HG03159 (cell line): Measurements from ENCODE around the gene SYT9.
A peak's percentile ranks its signal among the peaks of the same experiment; 100 is the strongest.

Experiments
- ATAC-seq: cut with Tn5 transposase; IDR thresholded peaks from one replicate; pipeline ENCODE4 v1.9.1; 2021; ENCODE audit warnings: mild to moderate bottlenecking, moderate library complexity; ENCODE audit not compliant: unreplicated experiment

Gene SYT9

DNA sequence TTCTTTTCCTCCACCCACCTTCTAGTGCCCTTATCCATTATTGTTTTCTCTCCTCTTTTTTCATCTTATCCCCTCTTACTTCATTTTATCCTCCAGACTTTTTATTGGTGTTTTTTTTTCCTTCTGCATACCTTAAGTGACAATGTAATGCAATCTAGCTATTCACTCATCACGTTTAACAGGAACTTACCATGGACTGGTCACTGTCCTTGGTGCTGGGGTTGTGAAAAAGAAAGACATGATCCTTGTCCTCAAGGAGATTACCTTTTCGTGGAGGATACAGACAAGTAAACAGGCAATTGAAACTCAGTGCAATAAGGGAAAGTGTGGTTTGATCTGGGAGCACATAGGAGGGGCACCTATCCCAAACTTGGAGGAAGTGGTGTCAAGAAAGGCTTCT, 20.7 kb downstream of the SYT9 start:
- no peak for ATAC-seq

DNA sequence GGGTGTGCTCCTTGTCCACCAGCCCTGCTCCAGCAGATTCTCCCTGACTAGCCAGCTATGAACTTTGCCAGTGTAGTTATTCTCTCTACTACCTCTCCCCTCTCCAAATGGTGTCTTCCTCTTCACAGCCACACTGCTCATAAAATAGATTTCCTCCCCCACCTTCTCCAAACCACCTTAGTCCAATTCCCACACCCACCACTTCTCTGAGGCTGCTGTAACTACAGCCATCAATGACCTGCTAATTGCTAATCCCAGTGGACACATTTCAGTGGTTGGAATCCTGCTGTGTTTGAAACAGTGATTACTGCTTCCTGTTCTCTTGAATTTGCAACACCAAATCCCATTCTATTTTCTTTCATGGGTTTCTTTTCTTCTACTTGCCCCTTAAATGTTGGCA, 23.4 kb downstream of the SYT9 start:
- ATAC-seq = no peak

DNA sequence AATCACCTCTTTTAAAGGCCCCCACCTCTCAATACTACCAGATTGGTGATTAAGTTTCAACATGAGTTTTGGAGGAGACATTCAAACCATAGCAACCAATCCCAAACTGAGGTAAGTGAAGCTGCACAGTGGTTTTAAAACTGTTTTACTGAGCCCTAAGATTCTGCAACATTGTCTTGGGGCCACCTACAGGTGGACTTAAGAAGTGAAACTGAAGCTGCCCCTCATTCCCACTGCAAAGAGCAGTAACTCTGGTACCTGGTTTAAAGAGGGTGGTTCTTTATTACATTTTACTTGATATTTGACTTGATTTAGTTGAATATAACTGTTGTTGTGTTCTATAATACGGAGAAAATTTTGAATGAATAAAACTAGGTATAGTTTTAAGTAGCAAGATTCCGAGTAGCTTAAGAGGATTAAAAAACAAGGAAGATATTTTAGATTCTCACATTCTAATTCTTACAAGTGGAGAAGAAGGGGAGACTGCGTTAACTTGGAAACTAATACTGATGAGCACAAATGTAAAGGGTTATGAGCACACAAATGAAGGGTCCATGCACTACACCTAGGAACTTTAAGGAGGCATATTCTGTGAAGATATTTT, 26.7 kb downstream of the SYT9 start:
- ATAC-seq = peak; percentile 80

DNA sequence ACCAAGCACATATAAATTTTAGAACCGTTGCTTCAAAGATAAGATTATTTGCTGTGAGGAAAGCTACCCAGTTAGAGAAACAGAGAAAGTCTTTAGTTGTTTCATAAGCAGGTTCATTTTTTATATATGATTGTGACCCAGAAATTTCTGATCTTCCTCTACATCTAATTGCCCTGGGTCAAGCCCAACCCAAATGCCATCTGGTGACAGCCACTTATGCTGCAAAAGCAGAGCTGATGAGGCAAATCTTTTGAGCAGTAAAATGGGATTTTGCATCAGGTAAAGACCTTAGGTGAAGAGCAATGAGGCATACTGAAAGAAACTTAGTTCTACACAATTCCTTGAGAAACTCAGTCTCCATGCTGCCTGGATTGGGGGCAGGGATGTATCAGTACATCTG, 28.0 kb downstream of the SYT9 start:
- no peak for ATAC-seq

DNA sequence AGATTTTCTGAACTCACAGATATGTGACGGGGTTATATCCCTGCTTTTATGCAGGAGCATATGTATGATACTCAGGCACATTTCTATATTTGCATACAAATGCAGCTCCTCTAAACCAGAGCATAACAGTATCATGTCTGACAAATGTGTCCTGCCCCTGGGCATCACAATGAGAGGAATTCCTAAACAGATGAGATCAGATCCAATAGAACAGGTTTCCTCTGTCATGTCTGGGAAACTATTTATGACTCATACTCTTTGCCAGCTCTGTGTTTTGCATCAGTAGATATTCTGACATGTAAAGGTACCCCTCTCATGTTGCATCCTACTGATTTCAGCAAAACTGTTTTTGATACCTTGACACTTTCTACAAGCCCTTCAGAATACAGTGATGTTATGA, 29.4 kb downstream of the SYT9 start:
- no peak for ATAC-seq

DNA sequence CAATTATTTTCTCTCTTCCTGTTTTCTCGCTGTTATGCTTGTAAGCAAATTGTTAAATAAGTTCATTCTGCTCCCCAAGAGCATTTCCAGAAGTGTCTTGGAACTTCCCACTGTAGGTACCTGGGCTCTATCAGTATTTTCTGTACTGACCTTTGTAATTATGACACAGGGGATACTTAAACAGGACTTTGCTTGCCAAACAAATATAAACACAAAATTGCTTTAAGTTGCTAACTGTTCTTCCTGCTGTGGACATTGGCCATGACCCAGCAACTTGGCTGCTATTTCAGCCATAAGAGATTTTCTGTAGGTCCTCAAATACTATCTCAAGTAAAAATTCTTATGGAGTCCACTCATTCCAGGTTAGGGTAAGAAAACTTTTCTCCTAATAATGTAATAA, 30.1 kb downstream of the SYT9 start:
- ATAC-seq = no peak

DNA sequence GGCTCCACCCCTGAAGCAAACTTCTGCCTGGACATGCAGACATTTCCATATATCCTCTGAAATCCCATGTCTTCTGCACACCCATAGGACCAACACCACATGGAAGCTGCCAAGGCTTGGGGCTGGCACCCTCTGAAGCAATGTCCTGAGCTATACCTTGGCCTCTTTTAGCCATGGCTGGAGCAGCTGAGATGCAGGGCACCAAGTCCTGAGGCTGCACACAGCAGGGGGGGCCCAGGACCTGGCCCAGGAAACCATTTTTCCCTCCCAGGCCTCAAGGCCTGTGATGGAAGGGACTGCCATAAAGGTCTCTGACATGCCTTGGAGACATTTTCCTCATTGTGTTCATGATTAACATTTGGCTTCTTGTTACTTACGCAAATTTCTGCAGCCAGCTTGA, 34.5 kb downstream of the SYT9 start:
- no peak for ATAC-seq

DNA sequence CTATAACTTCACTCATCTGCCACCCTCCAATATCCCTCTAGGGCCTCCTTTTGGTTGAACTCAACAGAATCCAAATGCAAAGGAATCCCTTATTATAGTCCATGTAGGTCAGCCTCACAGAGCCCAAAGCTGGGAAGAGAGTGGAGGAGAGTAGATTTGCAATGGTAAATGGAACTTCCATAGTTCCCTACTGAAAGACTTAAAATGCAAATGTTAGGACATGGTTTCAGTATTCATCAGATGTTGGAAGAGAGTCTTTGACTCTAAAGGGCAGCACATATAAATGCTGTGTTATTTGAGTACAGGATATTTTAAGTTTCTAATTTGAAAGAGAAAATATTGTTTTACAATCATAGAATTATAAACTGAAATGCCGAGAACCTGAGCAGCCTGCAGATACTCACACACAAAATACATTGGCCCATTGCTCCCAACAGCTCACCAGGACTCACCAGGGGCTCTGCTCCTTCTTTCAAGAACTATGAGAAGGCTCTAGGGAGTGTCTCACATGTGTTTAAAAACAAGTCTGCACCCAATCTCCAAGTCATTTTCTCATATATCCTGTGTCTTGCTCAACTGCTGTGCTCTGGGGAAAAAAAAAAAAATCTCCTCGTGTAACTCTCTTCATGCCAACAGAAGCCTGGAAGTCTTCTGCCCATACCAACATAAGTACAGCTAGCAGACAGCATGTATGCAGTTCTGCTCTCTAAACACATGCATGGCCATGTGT, 39.6 kb downstream of the SYT9 start:
- no peak for ATAC-seq

DNA sequence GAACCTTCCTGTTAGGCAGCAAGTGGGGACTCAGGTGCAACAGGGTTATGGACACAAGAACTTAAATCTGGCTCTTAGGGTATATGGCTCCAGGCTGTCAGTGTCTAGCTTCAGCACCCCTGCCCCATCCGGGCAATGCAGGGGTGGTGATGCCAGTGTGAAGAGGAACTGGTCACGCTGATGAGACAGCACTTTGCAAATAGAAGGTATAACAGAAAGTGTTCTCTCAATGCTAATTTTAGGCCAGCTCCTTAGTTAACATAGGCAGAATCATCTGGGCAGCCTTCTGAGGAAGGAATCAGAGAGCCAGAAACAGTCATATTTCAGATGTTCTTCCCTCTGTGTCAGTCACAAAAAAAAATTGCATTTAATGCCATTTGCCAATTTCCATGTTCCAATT, 41.2 kb downstream of the SYT9 start:
- no peak for ATAC-seq

DNA sequence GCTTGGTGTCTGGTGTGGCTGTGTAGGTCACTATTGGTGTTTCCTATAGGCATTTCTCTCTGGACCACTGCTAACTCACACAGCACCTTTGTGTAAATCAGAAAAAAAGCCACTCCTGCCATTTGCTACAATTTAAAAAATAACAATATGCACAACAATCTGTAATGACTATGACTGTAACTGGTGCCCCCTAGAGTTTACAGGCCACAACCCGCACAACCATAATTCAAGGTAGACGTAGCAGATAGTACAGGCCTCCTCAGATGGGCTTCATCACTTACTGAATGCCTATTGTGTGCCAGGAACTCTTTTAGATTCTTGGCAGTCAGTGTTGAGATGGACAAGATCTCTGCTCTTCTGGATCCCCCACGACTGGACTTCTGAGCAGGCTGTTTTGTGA, 47.7 kb downstream of the SYT9 start:
- ATAC-seq = no peak

DNA sequence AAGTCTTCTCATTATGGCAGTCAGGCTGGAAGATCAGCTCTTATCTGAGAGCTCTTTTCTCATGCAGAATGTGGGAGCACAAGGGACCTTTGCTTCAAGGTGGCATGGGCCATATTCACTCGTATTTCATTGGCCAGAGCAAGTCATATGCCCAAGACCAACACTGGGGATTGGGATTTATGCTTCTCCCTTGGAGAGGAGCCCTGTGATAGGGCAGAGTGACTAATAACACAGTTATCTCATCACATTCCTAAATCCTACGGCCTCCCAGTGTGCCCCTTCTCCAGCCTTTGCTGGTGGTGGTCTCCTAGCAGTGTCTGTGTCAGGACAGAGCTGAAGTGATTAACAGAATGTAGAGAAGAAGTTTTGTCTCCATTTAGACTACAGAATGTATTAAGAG, 48.6 kb downstream of the SYT9 start:
- ATAC-seq = no peak

DNA sequence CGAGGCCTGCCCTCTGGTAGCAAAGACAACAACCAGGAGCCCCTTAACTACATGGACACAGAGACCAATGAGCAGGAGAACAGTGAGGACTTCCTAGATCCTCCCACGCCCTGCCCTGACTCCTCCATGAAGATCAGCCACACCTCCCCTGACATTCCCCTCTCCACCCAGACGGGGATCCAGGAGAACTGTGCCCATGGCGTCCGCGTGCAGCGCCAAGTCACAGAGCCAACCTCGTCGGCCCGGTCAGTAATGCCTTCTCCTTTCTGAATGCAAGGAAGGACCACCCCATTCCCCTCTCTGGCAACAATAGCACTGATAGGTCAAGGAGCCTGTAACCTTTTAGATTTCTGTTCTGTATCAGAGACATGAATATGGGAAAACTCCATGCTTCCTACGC, 51.4 kb downstream of the SYT9 start:
- no peak for ATAC-seq

DNA sequence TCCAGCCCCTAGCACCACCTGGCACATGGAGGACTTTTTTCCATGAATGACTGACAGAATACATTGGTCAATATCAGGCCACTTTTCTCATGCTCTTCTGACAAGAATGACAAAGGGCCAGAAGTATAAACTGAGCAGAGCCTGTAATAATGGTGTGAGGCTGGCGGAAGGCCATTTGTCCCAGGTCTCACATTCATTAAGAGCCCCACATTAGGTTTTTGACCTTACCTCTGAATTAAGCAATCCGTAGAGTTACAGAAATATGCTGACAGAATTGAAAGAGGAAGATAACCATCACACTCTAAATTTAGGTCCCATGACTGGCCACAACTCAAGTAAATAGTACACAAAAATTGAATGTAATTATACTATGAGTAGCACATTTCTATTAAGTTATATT, 55.2 kb downstream of the SYT9 start:
- ATAC-seq = no peak

DNA sequence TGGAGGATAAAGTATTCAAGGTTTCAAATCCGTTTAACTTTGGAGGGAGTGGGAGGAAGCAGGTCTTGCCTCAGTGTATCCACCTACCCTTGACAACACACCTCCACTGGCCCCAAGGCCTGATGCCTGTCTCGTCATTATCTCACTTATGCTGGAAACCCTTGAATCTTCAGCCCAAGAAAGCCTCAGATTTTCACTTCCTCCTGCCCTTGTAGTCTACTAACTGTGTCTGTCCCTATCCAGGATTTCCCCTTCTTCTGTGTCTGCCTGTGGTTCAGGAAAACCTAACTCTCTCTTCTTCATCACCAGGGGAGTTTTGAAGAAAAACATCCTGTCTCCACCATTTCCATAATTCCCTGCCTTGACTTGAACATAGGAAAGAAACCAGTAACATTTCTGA, 56.1 kb downstream of the SYT9 start:
- no peak for ATAC-seq

DNA sequence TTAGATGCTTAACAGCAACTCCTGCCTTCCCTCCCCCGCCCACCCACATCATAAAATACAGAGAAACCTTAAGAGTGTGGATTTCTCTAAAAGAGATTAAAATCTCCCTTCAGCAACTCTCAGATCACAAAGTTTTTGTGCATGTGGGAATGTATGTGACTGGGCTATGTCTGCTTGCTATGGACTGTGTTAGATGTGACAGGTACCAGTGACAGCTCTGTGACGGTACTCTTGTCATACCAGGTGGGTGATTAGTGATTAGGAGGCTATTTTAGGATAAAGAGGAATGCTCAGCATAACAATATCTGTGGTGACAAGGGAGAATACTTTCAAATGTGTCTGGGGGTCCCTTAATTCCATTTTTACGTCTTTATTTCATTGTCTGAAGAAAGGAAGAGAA, 60.2 kb downstream of the SYT9 start:
- ATAC-seq = no peak

DNA sequence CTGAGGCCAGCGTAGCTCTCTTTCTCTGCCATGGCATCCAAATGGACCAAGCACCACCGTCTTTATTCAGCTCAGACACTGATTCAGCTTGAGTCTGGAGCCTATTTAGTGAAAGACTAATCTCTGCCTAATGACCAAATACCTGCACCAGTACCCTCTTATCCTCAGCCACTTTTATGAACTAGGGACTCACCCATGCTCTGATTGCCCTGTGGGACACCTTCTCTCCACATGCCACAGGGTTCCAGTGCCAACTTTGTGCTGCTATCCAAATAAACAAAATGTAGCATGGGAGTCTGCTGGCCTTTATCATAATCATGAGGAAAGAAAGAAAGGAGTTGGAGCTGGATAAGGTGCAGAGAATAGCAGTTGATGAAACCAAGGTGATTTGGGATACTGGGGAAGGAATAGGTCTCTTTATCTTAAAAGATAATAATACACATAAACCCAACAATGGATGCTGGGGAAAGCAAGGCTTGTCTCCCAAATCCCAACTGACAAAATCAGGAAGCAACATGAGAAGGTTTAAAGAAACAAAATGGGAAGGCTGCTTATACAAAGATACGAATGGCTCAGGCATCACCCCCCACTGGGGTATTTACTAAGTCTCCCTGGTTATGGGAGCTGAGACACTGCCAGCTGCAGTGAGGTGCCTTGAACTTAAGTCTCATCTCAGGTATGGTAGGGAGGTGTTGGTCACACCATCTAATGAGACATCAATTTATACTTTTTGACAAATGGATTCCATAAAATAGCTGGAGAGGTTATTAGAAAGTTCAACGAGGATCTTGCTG, 63.3 kb downstream of the SYT9 start:
- no peak for ATAC-seq

DNA sequence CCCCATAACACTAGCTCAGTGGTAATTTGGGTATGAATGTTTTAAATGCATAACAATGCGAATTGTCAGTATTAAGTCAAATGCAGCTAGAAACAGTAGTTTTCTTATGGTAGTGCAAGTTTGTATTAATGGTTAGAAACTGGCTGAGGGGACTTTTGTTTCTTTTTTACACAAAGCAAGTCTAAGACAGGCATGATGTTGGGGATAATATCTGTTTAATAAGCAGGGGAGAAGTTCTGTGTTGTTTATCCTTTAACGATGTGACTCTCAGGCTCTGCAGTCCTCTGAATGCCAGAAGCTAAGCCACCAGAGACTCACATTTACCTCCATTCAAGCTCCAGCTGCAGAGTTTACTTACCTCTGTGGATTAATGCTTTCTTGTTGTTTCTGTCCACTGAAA, 67.8 kb downstream of the SYT9 start:
- no peak for ATAC-seq

DNA sequence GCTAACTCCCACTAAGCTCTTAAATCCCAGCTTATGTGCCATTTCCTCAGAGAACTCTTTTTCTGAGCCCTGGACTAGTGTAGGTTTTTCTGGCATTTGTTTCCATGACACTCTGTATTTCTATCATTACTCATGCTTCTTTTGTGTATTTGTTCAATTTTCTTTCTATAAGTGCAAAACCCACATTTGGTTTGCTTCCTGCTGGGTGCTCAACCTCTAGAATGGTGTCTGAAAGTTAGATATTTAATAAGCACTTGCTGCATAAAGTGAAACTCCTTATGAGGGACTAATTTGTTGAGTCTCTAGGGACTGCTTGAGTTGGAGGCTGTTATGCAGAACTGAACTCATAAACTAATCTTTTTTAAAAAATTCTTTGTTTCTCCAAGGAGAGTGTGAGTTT, 68.6 kb downstream of the SYT9 start:
- ATAC-seq = no peak

DNA sequence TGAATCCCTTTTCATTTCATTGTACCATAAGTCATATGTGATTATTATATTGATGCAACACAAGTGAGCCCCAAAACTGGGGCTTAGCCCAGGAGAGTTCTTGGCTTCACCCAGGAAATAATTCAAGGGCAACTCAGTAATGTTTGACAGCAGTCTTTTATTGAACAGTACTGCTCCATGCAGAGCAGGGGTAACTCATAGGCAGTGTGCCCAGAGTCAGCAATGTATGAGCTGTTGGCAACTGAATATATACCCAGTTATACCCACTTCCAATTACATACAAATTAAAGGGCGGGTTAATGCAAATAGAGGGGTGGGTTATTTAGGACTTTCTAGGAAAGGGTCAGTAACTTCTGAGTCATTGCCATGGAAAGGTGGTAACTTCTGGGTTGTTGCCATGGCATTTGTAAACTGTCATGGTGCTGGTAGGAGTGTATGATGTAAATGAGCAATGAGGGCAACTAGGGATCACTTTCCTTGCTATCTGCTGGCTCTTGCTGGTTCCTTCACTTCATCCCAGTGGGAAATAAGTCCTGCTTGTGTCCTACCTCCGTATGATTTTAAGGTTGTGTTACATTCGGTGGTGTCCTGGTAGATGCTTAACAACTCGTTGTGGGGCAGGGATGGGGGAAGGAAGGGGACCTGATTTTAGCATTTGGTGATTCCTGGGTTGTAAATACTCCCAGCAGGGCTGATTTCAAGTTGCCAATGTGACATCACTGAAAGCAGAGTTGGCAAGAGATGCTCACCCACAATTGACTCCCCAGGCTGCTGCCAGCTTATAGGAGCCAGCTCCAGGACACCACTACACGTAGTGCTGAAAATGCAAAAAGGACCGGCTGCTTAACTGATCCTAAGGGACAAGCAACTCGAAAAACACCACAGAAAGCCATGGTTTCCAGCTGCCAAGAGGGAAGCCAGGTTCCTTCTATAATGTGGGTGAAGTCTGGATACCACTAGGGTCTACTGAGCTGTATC, 70.1 kb downstream of the SYT9 start:
- no peak for ATAC-seq

DNA sequence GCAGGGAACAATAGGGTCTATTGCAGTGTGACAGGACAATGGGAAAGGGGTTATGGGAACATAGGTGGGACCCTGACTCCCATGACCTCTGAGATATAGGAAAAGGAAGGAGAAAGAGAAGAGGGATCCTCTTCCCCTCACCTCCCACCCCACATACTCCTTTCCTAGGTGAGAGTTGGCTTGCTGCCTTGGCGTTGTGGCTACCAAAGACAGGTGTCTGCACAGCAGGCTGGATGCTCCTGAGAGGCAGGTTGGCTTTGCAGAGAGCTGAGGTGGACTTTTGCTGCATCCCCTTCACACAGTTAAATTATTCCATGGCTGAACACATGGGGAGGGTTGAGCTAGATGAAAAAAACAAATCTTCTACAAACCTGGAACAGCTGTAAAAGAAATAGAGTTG, 80.7 kb downstream of the SYT9 start:
- ATAC-seq = no peak

DNA sequence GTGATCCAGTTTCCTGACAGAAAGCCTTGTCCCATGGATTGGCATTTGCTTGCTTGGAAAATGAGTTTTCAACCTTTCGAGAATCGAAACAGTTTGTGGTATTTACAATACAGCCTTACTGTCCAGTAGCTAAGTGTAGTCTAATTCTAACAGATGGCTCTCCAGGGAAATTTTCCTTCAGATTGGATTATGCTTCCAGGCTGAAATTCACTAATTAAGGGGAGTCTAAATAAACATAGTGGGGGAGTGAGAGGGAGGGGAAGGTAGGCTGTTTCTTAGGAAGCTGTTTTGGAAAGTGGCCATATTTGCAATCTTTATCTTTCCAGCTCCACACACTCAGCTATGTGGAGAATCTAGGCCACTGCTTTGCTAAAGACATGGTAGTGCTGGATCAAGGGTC, 81.3 kb downstream of the SYT9 start:
- ATAC-seq = no peak
